Kasumi-1 (cell line): ENCODE results near the gene KCNK5.

Experiments
- DNase-seq, 2 experiments: peaks; one replicate each; lab custom pipeline; 2025; lab: John Stamatoyannopoulos, UW

The KCNK5 gene

DNA sequence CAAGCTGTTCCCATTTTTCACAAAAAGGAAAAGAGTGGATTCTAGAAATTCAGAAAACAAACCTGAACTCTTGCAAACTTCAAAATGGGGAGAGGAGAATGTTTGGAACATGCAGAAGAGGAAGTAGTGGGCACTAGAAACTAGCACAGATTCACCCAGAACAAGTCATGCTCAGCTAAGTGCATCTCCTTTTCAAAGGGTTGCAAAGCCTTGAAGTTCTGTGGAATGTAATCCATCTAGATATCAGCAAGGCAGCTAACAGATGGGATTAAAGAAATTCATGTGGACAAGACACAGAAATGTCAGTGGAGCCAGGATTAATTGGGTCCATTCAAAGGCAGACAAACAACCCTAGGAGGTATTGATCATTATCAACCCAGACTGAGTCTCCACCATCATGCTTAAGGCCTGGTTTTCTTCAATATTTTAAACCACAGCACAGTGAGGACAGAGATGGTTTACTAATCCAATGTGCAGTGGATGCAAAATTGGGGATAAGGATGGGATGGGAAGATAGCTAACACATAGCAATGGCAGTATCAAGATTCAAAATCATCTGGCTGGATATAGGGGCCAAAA is 31.3 kb downstream of the KCNK5 start:
- no peak for DNase-seq

DNA sequence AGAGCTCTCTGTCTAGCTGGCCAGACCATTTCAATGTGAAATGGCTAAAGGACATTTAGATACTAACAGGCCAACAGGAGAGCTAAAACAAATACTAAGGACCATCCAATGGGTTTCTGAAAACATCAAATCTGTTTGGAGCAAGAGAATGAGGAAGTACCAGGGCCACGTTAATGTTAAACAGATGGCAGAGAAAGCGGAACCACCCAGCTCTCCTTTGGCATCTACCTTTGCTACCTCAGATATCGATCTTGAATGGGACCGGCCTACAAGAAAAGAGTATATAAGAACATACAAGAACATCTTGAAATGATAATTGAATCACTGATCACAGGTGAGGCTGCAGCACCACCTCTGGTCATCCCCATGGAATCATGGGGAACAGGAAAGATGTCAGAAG is 31.8 kb downstream of the KCNK5 start:
- no peak for DNase-seq

DNA sequence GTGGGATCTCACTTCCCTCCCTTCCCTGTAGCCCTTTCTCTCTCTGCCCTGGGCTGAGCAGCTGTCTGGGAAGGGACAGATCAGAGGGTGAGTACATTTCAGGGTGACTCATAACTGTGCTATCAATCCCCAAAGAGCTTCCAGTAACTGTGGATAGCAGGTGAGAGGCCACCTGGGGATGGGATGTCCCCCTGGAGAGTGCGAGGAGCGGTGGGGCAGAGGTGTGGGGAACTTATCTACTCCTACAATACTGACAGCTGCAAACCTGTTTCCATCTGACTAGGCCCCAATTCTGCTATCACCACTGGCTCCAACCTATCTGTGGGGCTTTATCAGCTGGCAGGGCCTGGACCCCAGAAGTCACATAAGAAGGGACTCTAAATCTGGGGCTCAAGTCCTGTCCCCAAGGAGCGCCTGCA is 32.6 kb downstream of the KCNK5 start:
- DNase-seq: no peak

DNA sequence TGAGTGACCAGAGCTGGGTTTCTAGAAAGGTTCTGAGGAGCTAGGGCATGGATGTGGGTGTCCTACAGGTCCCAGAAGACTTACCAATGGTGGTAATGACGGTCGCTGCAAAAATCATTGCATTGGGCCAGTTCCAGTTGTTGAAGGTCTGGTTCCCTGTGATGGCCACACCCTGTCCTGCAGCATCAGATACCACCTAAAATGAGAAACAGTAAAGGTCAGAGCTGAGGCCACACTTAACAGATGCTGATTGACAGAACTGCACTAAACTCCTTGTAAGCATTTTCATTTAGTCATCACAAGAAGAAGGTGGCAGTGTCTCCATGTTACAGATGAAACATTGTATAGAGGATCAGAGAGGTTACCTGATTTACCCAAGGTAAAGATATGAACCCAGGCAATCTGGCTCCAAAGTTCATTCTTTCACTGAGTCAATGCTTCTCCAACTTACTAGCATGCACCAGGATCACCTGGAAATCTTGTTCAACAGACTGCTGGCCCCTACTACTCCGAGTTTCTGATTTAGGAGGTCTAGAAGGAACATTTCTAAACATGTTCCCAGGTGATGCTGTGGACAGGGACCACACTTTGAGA is 33.4 kb downstream of the KCNK5 start:
- DNase-seq: no peak

DNA sequence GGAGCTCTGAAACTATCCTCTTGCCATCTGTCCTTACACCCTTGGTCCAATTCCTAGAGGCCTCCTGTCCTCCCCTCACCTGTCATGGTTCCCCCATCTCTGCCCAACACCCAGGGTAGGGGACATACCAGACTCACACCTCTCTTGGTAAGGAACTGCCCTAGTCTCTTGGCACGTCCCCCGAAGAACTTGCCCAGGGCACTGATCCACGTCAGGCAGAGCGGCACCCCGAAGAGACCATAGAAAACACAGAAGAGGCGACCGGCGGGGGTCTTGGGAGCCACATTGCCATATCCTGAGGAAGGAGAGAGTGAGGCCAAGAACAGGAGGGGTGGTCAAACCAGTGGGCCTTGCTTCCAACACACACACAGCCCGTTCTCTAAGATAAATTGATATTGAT is 34.8 kb downstream of the KCNK5 start:
- no peak for DNase-seq

DNA sequence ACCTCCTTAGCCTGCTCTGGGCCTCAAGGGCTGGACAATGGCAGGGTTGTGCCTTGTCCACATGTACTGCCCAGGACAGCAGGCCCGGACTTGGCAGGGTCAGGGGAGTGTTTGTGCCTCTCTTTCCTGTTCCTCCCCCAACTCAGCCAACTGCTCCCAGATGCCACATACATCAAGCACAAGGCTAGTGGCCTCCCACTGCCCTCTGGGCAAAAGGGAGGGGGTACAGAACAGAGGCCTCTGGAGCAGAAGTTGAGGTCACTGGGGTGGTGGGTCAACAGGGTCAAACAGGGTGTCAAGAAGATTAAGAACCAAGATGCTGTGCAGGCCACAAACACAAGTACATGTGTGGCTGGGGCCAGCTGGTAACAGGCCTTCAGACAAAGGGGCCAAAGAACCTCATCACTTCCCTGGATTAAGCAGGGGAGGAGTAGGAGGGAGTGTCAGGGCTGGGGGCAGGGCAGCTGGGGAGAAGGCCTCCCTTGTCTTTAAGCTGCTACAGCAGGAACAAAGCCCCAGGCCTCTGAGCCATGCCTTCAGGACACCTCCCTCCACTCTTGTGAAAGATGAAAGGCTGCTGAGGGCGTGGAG is 36.0 kb downstream of the KCNK5 start:
- DNase-seq: no peak

DNA sequence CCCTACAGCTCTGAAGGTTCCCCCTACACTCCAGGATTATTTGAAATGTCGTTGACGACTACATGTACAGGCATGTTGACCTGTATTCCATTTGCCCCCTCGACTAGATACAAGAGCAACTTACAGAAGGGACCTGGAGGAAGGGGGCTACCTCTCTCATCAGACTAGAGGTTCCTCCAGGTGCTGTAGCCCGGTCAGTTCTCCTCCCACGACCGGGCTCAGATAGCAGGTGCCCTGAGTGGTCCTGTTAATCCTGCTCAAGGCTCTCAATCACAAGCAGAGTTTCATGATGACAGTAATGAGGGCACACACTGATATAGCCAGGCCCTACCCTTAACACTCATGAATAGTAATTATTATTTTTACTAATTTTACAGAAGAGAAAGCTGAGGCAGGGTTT is 36.5 kb downstream of the KCNK5 start:
- DNase-seq: no peak

DNA sequence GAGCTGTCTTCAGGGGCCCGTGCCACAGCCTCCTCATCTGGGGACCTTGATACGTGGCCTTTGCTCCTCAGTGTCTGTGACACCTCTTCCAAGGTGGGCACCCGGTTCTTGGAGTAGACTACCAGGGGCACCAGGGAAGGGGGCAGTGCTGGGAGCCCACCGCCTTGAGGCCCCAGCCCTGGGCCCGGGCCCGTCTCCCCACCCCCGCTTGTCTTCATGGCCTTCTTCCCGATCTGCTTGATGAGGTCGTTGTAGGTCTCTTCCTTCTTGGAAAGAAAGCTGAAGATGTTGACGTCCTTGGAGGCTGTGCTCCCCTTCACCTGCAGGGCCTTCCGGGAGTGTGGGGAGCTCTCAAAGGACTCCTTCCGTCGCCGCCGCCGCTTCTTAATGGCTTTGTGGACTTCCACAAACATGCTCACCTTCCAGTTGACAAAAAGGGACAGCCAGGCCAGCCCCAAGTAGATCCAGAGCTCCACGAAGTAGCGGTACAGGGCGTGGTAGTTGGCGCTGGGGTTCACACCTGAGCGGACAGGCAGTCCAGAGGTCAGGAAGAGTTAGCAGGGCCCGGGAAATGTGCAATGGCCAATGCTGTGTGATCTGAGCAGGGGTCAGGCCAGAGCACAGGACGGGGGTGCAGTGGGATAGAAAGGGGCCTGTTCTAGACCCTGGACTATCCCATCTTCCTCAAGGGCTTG is 37.9 kb downstream of the KCNK5 start:
- DNase-seq: no peak

DNA sequence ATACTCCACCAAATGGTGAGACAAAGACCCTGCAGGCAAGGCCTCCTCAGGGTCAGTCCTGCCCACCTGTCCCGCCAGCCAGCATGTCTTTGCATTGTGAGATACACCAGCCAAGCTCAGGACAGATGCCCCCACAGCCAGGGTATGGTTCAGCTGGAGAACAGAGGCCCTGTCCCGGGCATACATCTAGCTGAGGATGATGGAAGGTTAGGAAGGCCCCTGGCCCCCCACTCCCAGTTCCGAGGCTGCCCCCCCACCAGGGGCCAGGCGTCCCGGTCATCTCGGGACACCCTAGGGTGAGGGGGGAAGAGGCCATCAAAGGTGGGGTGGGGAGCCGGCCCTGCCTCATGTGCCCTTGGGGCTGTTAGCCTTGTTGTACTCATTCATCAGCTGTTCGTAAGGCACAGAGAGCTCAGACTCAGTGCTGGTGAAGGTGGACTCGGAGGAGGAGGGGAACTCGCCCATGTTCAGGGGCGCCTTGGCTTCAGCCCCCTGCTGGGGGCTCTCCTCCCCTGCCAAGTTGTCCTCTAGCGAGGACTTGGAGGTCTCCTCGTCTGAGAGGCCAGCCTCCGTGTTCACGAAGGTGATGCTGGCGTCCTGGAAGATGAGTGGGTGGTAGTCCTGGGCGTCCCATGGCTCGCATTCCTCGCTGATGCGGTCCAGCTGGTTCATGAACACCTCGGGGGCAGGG is 38.6 kb downstream of the KCNK5 start:
- DNase-seq: no peak

DNA sequence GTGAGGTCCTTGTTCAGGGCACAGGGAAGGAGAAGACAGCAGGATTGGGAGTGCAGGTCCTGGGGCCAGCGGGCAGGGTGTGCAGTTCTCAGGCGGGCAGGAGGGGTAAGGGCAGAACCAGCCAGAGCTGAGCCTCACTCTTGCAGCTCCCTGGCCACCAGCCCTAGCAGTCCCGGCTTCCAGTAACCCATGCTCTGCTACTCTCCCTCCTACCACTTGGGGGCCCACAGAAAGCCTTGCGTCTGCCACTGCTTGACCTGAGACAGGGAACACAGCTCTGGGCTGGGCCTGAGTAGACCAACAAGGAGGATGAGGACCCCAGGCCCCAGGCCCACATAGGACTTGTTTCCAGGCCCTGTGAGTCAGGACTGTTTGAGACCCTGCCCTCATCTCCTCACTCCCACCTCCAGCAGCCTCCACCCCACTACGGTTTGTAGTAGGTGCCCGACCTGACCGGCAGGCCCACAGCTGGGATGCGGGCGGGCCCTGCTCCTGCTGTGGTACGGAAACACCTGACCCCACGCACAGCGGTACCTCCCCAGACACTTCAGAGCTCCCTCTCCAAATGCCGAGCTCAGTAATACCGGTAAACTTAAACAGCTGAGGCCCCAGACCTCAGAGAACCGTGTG is 39.2 kb downstream of the KCNK5 start:
- peak; percentile 37 to 54 for DNase-seq

DNA sequence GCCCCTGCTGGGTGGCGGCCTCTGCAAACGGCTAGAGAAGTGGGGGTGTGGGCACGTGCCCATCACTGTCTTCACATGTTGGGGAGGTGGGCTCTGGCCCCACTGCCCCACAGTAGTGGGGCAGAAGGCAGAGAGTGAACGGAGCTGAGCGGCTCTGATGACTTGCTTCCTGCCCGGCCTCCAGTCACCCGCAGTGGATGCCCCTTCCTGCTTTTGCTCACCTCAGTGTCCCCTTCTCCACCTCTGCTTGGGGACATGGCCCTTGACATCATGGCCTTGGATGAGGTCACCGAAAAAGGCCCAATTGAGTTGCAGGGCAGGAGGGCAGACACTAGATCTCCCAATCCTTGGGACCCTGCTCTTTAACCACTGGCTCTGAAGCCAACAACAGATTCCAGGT is 40.1 kb downstream of the KCNK5 start:
- no peak for DNase-seq

DNA sequence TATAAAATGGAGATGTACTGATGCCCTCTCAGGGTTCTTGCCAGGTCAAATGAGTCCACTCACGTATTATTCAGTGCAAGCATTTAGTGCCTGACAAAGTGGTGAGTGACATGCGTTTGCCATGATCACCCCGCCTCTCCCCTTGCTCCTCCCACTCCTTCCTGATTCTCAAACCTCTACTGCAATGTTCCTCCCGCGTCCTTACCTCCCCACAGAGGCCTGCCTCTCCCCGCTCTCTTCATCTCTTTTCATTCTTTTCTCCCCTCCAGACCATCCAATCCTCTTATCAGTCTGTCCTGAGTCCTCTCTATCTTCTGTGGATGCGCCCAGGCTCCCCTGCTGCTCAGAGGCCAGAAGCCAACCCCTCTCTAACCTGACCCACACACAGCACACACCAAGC is 40.7 kb downstream of the KCNK5 start:
- DNase-seq: no peak

DNA sequence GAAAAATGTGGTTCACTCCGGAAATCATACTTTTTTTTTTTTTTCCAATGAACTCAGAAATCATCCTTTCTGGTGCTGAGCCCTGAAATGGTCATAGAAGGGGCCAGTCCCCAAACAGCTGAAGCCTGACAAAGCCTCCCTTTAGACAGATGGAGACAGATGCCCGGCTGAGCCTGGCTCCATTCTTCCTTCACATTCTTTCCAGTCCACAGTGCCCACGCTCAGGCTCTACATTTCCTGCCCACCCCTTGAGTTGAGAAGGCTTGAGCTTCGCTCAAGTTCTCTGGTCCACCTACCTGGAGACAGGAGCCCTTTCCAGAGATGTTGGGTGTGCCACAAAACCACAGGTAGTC is 41.2 kb downstream of the KCNK5 start:
- no peak for DNase-seq

DNA sequence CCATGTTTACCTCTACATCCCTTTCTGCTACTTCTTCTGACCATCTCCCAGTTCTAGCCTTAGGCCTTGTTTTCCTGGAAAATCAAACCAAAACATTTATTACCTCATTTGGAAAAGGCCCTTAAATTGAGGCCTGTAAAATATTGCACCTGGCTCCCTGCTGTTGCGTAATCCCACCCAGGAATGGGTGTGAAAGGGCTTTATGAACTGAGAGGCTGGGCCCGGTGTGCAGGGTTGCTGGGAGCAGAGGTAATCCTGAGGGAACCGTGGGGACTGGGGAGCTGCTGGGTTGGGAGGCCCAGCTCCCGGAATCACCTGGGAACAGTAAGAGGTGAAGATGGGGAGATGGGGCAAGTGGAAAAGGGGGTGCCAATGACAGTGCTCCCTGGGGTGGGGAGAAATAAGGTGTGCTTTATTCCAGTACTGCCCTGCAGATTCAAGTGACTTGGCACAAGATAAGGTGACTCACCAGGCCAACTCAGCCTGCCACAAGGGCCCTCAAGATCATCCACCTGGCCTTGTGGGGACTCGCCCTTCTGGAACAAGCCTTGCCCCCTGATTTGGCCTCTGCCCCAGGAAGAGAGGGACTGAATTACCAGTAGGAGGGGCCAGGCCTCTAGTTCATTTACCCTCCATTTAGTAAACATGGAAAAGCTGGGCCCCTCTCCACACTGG is 44.2 kb downstream of the KCNK5 start:
- DNase-seq: no peak

DNA sequence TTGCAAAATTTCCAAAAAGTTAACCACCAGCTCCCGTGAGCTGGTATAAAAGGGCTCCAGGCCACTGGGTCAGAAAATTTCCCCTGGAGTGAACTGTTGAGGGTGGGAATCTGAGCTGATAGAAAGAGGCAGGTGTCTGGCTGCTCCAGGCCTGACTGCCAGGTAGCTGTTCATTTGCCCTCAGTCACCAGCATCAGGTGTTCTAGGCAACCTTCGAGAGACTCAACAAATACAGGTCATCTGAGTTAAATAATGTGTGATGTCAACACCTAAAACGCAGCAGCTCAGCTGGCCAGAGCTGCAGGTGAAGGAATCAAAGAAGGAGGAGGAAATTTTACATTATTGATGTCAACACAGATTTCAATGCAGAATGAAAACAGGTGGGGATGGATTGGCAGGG is 46.7 kb downstream of the KCNK5 start:
- no peak for DNase-seq

DNA sequence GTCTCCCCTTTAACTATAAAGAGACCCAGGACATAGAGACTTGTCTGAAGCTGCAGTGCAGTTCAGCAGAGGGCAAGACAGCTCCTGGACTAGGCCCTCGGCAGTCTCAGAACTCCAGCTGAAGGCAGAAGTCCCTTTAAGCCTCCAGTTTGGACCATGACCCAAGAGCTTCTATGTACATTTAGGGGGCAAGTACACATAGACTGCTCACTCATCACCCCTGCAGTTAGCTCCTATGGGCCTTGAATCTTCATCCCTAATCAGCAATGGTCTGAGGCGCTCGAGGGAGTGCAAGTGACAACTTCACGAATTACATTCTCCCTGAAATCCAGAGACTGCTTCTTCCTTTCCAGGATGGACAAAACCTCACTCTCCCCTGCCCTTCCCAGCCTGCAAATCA is 47.4 kb downstream of the KCNK5 start:
- DNase-seq: no peak

DNA sequence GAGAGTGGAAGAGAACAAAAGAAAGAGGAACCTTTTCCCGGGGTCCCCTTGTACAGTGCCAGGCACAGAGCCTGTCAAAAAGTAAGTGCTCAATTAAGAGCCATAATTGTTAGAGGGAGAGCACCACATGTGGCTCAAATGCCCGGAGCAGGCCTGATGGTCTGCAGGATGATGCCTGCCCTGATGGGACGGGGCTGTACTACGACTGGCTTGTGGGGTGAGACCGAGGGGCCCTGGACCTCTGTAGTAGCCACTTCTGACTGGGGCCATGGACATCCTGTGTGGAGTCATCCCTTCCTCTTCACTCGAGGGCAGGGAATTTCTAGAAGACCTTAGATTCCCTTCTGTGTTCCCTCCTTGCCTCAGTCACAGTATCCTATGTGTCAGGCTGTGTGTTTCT is 47.9 kb downstream of the KCNK5 start:
- DNase-seq: no peak

DNA sequence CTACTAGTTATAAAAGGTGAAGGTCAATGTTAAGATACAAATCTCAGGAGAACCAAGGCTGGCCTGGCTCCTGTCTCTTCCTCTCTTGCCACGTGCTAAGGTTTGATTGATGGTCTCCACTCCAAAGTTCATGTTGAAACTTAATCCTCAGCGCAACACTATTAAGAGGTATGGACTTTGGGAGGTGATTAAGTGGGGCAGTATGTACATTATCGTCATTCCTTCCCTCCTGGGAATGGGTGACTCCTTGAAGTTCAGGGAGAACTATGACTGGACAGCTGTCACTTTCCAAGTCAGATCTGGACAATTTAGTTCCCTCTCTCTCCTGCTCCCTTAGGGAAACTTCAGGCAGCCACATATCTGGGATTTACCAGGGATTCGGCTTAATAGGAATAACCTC is 50.5 kb downstream of the KCNK5 start:
- DNase-seq: no peak

DNA sequence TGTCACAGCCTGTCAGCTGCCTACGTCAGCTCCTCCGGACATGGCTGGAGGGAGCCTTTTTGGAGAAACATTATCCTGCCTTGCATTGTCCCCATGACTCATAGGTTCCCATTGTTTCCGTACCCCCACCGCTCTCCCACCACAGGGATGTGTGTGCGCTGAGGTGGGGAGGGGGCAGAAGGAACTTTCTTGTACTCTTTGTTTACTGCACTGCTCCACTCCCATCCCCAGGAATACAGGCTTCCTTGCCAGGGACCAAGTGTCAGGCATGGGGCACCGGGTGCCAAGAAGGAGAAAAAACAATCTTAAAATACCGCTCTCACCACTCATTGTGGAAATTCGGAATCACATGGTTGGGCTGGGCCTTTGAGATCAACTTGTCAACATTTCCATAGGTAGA is 51.0 kb downstream of the KCNK5 start:
- no peak for DNase-seq

DNA sequence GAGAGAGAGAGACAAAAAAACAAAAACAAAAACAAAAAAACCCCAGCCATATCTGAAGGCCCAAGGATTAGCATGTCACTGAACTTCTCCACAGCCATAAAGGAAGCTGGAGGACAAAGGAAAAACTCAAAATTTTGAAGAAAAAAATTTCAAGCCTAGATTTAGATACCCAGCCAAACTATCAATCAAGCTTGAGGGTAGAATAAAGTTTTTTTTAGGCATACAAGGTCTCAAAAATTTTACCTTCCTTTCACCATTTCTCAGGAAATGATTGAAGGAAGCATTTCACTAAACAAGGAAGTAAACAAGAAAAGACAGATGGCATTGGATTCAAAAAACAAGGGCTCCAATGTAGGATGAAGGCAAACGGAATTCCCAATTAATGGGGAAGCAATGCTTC is 52.1 kb downstream of the KCNK5 start:
- DNase-seq: no peak

DNA sequence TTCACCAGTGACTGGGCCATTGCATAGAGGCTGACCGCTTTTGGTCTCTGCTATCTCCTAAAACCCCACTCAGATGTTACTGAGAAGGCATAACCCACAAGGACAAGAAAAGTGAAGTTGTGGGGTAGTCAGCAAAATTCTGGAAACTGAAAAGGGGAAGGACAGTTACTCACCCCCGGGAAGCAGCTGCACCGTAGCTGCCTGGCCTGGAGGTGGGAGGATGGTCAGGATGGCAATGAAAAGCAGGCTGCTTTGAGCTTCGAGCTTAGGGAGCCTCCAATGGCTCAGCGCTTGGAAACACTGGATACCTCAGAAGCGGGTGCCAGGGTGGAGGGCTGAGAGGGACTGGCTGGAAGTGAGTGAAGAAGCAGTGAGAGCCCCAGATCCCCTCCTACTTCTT is 56.0 kb downstream of the KCNK5 start:
- DNase-seq: peak; percentile 76 to 86

DNA sequence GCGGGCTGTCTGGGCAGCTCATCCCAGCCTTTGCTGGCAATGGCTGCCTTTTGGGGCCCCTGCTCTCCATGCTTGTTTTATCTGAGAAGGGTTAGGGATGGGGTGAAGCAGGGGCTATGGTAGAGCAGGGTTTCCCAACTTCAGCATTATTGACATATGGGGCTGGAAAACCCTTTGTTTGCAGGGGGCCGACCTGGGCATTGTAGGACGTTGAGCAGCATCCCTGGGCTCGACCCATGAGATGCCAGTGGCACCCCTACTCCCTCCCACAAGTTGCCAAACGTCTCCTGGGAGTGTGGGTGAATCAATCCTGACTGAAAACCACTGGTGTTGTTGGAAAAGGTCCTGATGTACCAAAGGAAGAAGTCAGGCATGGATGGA is 56.9 kb downstream of the KCNK5 start:
- DNase-seq: no peak
